Measurements from ENCODE around the gene CEPT1.
A peak's percentile ranks its signal among the peaks of the same experiment; 100 is the strongest.

CEPT1 gene

GRCh38 chr1:111192658-111193519, 52.9 kb downstream of the CEPT1 start:
- no peak for DNase-seq (ENCODE audit: low read depth in 2 of 2)

GRCh38 chr1:111193712-111194480, 53.9 kb downstream of the CEPT1 start:
- DNase-seq (ENCODE audit: low read depth in 2 of 2), result no peak

GRCh38 chr1:111195002-111195684, 55.1 kb downstream of the CEPT1 start:
- no peak for DNase-seq (ENCODE audit: low read depth in 2 of 2)

GRCh38 chr1:111196213-111196612, 56.2 kb downstream of the CEPT1 start:
- no peak for DNase-seq (ENCODE audit: low read depth in 2 of 2)

- DNase-seq (ENCODE audit: low read depth in 2 of 2), result peak in 1 of 2 donors; percentile 51
These were observed 57.7 kb downstream of the CEPT1 start for GRCh38 chr1:111197598-111198284.

DNA sequence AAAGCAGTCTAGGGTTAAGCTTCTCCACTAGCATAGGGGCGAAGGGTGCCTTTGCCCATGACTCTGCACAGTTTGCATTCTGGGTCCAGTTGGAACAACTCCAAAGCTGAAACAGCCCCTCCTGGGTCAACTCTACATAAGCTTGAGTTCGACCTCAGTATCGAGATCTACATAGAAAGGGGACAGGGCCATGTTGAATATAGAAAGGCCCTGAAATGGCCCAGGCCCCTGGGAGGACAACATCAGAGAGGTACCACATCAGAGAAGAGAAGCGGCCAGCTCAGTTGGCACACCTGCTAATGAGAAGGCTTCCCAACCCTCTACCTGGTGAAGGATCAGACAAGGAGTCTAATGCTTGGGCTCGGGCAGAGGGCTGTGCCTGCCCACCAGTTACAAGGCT, 58.8 kb downstream of the CEPT1 start:
- no peak for DNase-seq (ENCODE audit: low read depth in 2 of 2)

DNA sequence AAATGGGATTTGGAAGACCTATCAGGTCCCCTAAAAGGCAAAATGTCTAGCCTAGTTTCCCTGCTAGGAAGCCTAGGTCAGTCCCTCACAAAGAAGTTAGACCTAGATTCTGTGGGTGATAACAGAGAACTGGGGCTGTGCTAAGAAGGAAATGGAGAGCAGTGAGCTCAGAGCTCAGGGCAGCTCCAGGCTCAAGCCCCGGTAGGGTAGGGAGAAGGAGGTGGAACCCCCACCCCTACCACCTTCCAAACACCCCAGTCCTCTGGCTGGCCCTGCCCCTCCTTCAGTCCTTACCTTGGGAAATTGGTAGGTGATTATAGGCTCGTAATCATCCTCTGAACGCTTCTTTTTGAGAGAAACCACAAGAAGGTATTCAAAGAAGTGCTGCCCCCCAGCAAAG, 59.3 kb downstream of the CEPT1 start:
- no peak for DNase-seq (ENCODE audit: low read depth in 2 of 2)

- no peak for DNase-seq (ENCODE audit: low read depth in 2 of 2)
These were observed 60.1 kb downstream of the CEPT1 start, which contains the start of gene DENND2D for GRCh38 chr1:111199881-111200801. Gene DENND2D, minus strand, starts transcription at chr1:111200646. Its CDS starts 187 bp downstream, at chr1:111200459.

DNA sequence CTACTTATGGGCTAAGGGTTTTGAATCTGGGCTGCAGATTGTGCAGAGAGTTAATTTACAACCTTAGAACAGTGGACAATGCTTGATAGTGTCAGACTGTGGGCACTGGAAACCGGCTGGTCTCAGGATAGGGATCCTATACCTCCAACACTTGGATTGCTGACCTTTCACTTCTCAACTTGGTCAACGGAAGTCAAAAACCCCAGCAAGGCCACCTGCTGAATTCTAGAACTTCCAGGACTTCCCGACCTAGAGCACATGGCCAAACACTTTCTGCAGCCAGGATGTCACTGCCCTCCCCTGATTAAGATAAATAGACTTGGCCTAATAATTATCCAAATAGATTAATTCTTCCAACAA, 60.8 kb downstream of the CEPT1 start:
- DNase-seq (ENCODE audit: low read depth in 2 of 2), result no peak

GRCh38 chr1:111201275-111202090, 61.5 kb downstream of the CEPT1 start:
- no peak for DNase-seq (ENCODE audit: low read depth in 2 of 2)

DNA sequence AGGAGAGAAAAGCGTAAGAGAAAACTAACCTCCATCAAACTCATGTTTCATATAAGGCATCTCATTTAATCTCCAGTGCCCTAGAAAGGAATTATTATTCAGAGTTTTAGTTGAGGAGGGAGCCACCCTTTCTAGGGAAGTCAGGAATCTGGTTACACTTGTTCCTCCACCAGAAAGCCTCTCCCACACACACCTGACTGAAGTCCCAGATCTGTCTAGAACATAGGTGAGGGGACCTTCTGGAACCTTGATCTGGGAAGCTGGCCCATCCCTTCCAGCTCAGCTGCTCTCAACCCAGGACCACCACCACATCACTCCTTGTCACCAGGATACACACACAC, 62.3 kb downstream of the CEPT1 start:
- DNase-seq (ENCODE audit: low read depth in 2 of 2), result no peak

- no peak for DNase-seq (ENCODE audit: low read depth in 2 of 2)
These were observed 62.9 kb downstream of the CEPT1 start for GRCh38 chr1:111202707-111203623.

GRCh38 chr1:111203681-111204200, 63.7 kb downstream of the CEPT1 start:
- DNase-seq (ENCODE audit: low read depth in 2 of 2), result peak; percentile 47 to 73

GRCh38 chr1:111204201-111204982, 64.4 kb downstream of the CEPT1 start:
- peak in 1 of 2 donors; percentile 56 for DNase-seq (ENCODE audit: low read depth in 2 of 2)

DNA sequence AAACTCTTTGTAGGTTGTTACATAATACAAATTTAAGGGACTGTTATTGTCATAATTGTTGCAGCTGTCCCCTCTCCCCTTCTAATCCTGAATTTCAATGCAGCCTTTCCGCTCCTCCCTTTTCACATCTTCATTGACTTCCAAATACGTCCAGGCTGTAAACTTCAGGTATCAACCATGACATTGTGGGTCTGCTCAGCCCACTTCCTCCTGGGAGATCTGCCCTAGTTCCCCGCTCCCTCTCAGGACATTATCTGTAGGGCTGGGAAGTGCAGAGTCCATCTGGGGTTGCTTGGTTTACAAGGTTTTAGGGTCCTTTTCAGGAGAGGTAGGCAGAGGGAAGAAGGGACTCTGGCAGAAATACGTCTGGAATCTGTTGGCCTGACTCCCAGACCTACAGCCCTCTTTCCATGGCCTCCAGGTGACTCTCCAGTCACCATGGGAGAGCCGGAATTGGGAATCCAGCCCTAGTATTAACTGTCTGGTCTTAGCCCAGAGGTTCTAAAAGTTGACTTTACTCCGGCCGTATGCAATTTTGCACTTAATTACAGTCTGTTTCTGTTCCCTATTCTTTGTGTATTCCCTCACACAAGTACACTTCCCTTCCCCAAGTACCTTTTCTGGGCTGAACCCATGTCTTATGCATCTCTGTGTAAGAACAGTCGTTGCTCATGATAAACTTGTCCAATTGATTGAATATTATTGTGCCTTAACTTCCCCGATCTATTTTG, 65.1 kb downstream of the CEPT1 start:
- DNase-seq (ENCODE audit: low read depth in 2 of 2), result no peak

GRCh38 chr1:111205714-111206050, 65.7 kb downstream of the CEPT1 start:
- DNase-seq (ENCODE audit: low read depth in 2 of 2), result no peak

- DNase-seq (ENCODE audit: low read depth in 2 of 2), result no peak
These were observed 68.9 kb downstream of the CEPT1 start for GRCh38 chr1:111208921-111209320.
